ENCODE results near the gene PSMC3IP. TPM values are rescaled to one million over a fixed set of nuclear protein-coding genes. Genes with fewer than 3 reads are reported as not detected.
A peak's percentile ranks its signal among the peaks of the same experiment; 100 is the strongest.

Gene PSMC3IP
- total RNA-seq, 1 donor from 2014 or later, result 2.9 TPM

DNA sequence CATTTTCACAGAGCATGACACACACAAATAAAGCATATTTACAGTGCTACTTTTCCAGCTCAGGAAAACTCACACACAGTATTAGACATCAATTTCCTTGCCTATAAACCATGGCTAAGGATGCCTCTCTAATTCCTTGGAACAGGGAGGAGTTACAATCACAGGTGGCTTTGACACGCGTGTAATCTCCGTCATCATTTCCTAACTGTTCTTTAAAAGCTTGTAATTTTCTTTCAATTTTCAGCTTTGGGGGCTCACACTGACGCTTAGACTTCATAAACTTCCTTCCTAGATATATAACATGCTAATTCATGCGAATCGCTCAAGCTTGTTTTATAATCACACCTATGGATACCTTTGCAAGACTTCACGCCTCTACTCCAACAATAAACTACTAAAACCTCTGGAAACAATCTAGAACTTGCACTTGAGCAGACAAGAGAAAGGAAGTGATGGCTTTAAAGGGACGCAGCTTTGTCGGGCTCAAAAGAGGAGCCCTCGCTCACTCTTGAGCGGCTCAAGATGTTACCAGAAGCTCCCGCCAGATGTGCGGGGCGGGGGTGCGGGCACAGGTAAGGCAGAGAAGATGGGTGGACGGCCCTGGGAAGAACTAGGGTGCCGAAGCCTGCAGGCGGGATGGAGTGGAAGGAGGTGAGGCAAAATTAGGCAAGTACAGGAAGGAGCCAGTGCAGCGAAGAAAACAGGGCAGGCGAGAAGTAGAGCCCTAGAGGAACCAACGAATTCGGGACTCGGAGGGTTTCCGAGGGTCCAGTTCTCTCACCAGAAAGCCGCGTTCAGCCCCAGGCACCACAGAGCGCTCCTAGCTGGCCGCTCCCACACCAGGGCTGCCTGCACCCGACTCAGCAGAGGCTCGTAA, 31.0 kb upstream of the PSMC3IP start:
- Histone ChIP-seq H3K9me3 (no peaks in the 10 kb centered on the region), H3K36me3 (peaks cover 7 to 9% of the 10 kb centered on the region in 2 donors), H3K27me3 (no peaks in the 10 kb centered on the region), H3K27ac (peak overlapping the region; percentile 89 to 92), H3K4me3 (peak overlapping the region; percentile 76 to 79), H3K4me1 (peaks cover 6 to 29% of the 10 kb centered on the region in 2 donors)
- intact Hi-C loops (cut with DNase I), result loop anchor here (1.0 kb wide), 2 partner anchors 51 to 70 kb away; partner anchors contain the start of gene TUBG2
- no peak for DNase-seq (ENCODE audit: low spot score in 2 of 2)
- TF ChIP-seq, protein P1, sequence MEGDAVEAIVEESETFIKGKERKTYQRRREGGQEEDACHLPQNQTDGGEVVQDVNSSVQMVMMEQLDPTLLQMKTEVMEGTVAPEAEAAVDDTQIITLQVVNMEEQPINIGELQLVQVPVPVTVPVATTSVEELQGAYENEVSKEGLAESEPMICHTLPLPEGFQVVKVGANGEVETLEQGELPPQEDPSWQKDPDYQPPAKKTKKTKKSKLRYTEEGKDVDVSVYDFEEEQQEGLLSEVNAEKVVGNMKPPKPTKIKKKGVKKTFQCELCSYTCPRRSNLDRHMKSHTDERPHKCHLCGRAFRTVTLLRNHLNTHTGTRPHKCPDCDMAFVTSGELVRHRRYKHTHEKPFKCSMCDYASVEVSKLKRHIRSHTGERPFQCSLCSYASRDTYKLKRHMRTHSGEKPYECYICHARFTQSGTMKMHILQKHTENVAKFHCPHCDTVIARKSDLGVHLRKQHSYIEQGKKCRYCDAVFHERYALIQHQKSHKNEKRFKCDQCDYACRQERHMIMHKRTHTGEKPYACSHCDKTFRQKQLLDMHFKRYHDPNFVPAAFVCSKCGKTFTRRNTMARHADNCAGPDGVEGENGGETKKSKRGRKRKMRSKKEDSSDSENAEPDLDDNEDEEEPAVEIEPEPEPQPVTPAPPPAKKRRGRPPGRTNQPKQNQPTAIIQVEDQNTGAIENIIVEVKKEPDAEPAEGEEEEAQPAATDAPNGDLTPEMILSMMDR (IDR thresholded peaks at IDR 0.05), result no peak

DNA sequence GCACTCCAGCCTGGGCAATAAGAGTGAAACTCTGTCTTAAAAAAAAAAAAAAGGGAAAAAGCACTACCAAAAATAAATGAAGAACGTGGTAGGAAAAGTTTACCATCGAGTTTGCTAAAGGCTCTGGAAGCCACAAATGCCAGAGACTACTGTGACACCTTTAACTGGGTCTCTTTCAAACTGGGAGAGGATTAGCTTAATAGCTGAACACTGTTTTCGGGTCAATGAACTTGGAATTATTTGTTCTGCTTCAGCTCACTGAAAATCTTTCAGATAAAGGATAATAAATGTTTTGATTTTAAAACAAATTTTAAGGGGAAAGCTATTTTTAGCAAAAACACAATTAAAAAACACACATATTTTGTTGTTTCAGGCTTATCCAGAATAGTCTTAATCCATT, 30.2 kb upstream of the PSMC3IP start:
- no peak for DNase-seq (ENCODE audit: low spot score in 2 of 2)
- TF ChIP-seq, protein P1 (IDR thresholded peaks at IDR 0.05), result no peak
- H3K27ac ChIP-seq, result no peak overlapping the region
- peaks cover 0 to 3% of the 10 kb centered on the region in 2 donors for H3K36me3 ChIP-seq
- intact Hi-C loops (cut with DNase I), result no loop called here
- H3K27me3 ChIP-seq, result no peaks in the 10 kb centered on the region
- H3K4me1 ChIP-seq, result peaks cover 6 to 29% of the 10 kb centered on the region in 2 donors
- no peaks in the 10 kb centered on the region for H3K9me3 ChIP-seq
- peak overlapping the region; percentile 76 to 79 for H3K4me3 ChIP-seq

DNA sequence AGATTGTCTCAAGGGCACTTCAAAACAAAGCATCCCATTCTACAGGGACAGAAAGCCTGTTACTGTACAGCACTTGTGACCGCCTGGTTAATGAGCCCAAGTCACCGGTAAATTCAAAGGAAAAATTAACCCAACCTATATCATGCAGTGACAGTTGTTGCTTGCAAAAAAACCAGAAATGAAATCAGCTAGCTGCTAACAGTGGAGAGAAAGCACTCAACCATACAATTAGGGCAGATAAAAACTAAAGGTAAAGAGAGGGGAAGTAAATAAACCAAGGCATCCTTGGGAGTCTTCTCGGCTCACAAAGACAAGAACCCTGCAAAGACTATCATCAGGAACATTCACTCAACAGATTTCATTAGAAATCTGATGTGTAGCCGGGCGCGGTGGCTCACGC, 25.8 kb upstream of the PSMC3IP start:
- H3K27me3 ChIP-seq, result no peaks in the 10 kb centered on the region
- DNase-seq (ENCODE audit: low spot score in 2 of 2), result no peak
- no peaks in the 10 kb centered on the region for H3K36me3 ChIP-seq
- H3K9me3 ChIP-seq, result no peaks in the 10 kb centered on the region
- intact Hi-C loops (cut with DNase I), result no loop called here
- H3K4me1 ChIP-seq, result peaks cover 6 to 33% of the 10 kb centered on the region in 2 donors
- H3K4me3 ChIP-seq, result no peak overlapping the region
- no peak overlapping the region for H3K27ac ChIP-seq
- TF ChIP-seq, protein P1 (IDR thresholded peaks at IDR 0.05), result no peak

DNA sequence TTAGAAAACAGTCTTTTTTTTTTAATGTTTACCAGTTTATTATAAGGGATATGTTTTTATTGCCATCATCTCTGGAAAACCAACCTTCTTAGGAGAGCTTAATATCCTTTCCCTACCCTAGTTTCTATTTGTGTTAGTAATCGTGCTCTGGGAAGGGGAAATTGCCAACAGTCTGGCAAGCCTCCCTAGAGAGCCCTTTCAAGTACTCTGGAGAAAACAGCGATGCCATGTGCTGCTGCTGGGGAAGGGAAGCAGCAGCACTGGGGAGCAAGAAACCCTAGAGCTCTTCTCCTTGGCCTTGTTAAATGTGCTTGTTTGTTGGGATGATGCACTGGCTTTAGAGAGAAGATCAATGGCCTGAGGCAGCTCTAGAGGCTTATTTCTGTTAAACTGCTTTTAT, 21.4 kb upstream of the PSMC3IP start:
- intact Hi-C loops (cut with DNase I), result no loop called here
- no peak for DNase-seq (ENCODE audit: low spot score in 2 of 2)
- no peak overlapping the region for H3K27ac ChIP-seq
- H3K4me1 ChIP-seq, result peaks cover 0 to 5% of the 10 kb centered on the region in 2 donors
- TF ChIP-seq, protein P1 (IDR thresholded peaks at IDR 0.05), result no peak
- H3K9me3 ChIP-seq, result no peaks in the 10 kb centered on the region
- H3K4me3 ChIP-seq, result no peak overlapping the region
- no peaks in the 10 kb centered on the region for H3K27me3 ChIP-seq
- H3K36me3 ChIP-seq, result peaks cover 7% of the 10 kb centered on the region in 2 donors

DNA sequence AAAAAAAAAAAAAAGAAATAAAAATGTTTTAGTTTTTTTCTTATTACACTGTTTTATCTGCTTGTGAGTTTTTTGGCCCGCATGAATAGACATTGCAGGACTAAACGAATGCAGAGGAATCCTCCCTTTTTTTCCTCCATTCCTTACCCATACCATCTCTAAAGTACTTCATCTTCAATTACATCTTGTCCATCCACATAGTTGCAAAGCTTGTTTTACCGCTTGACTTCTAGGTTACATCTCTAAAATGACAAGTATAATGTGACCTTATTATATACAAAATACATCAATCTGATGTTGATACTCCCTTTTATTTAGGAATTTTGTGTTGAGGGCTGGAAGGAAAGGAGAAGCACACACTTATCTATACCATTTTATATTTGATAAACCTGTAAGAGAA, 18.9 kb upstream of the PSMC3IP start:
- peaks cover 0 to 5% of the 10 kb centered on the region in 2 donors for H3K4me1 ChIP-seq
- H3K36me3 ChIP-seq, result peaks cover 9 to 13% of the 10 kb centered on the region in 2 donors
- TF ChIP-seq, protein P1 (IDR thresholded peaks at IDR 0.05), result no peak
- no peak for DNase-seq (ENCODE audit: low spot score in 2 of 2)
- no peaks in the 10 kb centered on the region for H3K9me3 ChIP-seq
- no peak overlapping the region for H3K4me3 ChIP-seq
- no peaks in the 10 kb centered on the region for H3K27me3 ChIP-seq
- intact Hi-C loops (cut with DNase I), result no loop called here
- no peak overlapping the region for H3K27ac ChIP-seq

All from ascending aorta (tissue), 2 donors.